Uterus (tissue), 2 donors: ENCODE results near the gene CYP2W1.

ENCODE experiments used
- POLR2A ChIP-seq, 2 donors: fragments of 450-650 bp; IDR thresholded peaks; one replicate each; pipeline ENCODE4 v1.6.1; 2016; ENCODE audit warnings: antibody characterized with exemption in 2 of 2, mild to moderate bottlenecking in 1 of 2, moderate library complexity in 1 of 2
- TF ChIP-seq, protein P1 (sequence below), 4 experiments: fragments of 200-600 bp in 2 of 4; fragments of 450-650 bp in 2 of 4; sonication (generic) in 2 of 4; IDR thresholded peaks; one replicate each; pipeline ENCODE4 v1.5.1; 2016 to 2019; ENCODE audit warnings: antibody characterized with exemption in 4 of 4, mild to moderate bottlenecking in 2 of 4, moderate library complexity in 1 of 4

DNA sequence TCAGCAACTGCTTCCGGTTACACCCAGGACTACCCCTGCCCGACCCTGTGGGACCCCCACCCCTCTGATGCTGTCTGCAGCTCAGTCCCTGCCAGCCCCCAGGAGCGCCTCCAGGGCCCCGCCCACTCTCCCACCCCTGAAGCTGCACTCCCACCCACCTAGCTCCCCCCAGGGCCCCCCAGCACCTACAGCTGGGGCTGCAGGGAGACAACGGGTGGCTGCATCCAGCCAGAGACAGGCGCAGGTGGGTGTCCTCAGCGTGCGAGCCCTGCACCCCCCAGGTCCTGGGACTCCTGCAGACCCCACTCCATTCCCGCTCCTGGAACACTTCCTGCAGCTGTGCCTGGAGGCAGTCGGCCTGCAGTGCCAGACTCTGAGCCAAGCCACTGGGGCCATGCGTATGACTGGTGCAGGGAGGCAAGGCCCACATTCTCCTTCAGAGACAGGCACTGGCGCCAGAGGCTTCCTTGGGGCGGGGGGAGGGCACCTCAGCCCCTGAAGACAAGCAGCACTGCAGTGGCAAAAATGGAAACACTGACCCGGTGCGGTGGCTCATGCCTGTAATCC is 6.1 kb downstream of the CYP2W1 start:
- TF ChIP-seq, protein P1, sequence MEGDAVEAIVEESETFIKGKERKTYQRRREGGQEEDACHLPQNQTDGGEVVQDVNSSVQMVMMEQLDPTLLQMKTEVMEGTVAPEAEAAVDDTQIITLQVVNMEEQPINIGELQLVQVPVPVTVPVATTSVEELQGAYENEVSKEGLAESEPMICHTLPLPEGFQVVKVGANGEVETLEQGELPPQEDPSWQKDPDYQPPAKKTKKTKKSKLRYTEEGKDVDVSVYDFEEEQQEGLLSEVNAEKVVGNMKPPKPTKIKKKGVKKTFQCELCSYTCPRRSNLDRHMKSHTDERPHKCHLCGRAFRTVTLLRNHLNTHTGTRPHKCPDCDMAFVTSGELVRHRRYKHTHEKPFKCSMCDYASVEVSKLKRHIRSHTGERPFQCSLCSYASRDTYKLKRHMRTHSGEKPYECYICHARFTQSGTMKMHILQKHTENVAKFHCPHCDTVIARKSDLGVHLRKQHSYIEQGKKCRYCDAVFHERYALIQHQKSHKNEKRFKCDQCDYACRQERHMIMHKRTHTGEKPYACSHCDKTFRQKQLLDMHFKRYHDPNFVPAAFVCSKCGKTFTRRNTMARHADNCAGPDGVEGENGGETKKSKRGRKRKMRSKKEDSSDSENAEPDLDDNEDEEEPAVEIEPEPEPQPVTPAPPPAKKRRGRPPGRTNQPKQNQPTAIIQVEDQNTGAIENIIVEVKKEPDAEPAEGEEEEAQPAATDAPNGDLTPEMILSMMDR (IDR thresholded peaks at IDR 0.05), result no peak
- no peak for TF ChIP-seq POLR2A (IDR thresholded peaks at IDR 0.05)
